ENCODE data around the gene SPAG4. TPM values are rescaled to one million over a fixed set of nuclear protein-coding genes. Genes with fewer than 3 reads are reported as not detected.
A peak's percentile ranks its signal among the peaks of the same experiment; 100 is the strongest.

SPAG4 gene
- total RNA-seq, 1 experiment from 2014 or later = 0.45 TPM

DNA sequence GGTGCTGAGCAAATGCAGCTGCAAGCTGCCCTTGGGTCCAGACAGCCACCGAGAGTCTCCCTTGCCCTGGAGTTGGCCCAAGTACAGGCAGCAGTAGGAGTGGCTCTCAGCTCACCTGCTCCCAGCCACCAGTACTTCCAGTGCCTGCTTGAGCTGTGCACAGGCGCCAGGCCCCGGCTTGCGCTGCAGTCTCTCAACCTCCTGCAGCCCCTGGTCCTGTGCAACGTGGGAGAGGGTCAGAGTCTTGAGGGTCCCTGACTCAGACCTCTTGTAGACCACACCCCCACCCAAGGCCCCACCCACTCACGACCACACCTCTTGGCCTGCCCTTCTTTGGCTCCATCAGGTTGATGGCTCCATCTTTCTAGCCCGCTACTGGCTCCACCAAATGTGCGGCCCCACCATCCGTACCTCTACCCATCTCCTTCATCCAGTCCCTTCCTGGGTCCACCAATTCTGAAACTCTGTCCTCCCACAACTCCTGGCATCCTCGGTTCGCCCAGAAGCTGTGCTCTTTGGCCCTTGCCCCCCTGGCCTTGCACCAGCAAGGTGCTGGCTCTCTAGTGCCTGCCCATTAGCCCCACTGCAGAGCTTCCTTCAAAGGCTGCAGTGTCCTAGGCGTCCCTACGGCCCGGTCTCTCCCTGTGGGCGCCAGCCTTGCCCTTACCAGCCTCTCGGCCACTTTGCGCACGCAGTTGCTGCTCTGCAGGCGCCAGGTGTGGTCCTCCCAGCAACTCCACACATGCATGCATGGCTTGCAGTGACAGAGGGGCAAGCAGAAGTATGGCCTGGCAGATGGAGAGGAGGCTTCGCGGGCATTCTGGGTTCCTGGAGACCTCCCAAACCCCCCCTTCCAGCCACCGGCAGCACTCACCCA lies 16.5 kb upstream of the SPAG4 start:
- no peak for DNase-seq (ENCODE audit: low spot score)

DNA sequence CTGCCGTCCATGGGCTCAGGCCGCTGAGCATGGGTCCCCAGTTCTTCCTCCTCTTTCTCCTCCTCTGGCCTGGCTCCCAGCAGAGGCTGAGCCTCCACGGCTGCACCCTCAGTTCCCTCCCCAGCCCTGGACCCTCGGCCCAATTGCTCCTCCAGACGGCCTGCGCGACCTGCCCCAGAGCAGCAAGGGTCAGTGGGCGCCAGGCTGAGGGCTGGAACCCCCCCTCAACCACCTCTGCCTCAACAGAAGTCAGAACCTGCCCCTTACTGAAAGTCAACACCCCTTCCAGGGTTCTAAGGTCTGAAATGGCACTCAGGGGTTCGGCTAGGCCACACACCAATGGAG lies 15.9 kb upstream of the SPAG4 start:
- DNase-seq (ENCODE audit: low spot score) = no peak

DNA sequence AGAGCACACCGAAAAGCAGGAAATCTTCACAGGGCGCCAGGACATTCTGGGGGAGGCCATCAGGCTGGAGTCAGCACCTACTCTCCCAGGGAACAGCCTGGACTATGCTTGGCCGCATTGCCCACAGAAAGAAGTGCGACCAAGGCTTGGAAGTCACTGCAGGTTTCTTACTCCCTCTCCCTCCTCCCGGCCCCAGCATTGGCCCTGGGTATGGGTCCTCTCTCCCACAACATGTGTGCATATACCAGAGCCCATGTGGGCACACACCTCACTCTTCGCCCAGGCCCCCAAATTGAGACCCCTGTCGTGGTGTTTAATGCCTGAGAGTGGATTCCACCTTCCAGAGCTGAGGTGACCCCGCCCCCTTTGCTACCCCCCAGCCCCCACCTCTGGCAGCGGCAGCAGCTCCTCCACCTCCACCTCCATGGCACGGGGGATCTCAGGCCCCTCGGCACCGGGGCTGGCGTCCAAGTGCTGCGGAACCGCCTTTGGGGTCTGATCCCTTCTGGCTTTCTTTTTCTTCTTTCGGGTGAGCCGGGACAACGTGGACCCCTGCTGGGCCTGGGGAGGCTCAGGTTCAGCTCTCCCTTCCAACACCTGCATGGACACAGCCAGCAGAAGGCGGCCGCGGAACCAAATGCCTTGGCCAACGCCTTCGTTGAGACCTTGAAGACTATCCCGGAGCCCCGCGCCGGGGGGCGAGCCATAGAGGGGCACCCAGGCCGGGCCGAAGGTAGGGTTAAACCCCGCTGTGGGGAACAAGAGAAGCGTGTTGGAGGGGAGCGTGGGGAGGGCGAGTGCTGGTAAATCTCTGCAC lies 15.2 kb upstream of the SPAG4 start:
- no peak for DNase-seq (ENCODE audit: low spot score)

DNA sequence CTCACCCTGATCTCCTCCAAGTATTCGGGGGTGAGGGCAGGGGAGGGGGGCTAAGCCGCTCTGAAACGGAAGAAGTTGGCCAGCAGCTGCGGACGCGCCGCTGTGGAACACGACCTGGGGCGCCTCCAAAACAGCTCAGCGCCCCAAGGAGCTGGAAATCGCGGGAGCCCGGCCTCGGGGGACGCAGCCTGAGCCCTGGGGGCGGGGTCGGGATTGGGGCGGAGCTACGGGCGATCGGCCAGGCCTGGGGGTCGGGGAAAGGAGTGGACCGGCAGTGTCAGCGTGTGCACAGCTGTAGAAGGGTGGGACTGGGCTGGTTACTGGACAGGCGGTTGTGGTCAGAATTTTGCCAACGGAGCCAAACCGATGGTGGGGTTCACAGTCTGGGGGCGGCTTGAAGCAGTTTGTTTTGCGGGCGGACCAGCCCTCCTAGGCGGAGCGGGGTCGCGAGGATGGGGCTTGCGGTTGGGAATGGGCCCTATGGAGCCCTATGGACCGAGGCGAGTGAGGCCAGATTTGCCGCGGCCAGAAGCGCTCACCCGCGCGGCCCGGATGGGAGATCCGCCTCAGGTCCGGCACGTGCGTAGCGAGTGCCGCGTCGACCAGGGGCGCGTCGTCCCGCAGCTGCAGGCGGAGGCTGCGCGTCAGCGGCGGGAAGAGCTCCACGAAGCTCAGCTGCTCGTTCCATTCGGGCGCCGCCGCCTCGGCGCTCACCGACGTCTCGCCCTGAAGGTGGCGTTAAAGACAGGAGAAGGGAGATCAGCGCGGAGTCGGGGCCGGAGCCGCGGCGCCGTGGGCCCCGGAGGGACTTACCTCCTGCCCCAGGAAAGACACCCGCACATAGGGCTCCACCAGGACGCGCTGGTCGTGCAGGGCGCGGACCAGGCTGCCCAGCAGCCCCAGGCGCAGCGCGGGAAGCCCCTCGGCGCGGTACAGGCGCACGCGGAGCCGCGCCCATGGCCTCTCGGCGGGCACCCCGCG lies 14.3 kb upstream of the SPAG4 start:
- DNase-seq (ENCODE audit: low spot score) = no peak

DNA sequence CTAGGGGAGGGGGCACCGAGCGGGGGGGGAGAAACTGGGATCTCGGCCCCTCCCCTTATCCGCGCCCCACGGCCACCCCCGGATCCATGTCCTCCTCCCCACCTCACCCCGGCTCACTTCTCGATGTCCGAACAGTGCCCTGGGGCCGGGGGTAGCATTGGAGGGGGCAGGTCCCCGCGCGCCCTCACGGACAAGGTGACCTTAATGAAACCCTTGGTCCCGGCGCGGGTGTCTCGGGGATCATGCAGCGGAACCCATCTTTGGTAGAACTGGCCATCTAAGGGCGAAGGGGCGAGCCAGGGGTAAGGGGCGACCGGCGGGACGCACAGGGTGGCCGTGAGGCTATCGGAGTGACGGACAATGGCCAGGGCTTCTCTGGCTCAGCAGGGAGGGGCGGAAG lies 13.6 kb upstream of the SPAG4 start:
- DNase-seq (ENCODE audit: low spot score) = no peak

DNA sequence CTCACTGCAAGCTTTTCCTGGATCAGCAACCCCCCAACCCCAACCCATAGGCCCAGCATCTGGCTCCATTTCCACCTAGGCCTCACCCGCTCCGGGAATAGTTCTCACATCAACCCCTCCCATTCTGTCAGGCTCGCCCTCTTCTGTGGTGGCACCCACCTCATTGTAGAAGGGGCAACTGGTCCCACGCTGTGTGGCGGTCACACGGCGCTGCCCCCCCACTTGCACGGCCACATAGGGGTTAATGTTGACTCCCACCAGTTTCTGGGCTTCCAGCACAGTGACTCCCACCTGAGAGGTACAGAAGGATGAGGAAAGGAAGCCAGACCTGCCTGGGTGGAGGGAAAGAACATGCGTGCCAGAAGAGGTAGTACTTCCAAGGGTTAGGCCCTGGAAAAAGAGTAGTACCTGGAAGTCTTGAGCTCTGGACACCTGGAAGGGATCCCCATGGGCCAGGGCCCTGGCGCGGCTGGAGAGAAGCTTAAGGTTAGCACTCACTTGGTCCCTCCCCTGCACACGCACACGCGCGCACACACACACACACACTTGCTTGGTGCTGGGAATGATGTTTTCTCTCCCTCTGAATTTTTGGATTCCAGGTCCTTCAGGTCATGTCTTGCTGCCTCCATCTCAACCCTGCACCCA lies 12.7 kb upstream of the SPAG4 start:
- no peak for DNase-seq (ENCODE audit: low spot score)

DNA sequence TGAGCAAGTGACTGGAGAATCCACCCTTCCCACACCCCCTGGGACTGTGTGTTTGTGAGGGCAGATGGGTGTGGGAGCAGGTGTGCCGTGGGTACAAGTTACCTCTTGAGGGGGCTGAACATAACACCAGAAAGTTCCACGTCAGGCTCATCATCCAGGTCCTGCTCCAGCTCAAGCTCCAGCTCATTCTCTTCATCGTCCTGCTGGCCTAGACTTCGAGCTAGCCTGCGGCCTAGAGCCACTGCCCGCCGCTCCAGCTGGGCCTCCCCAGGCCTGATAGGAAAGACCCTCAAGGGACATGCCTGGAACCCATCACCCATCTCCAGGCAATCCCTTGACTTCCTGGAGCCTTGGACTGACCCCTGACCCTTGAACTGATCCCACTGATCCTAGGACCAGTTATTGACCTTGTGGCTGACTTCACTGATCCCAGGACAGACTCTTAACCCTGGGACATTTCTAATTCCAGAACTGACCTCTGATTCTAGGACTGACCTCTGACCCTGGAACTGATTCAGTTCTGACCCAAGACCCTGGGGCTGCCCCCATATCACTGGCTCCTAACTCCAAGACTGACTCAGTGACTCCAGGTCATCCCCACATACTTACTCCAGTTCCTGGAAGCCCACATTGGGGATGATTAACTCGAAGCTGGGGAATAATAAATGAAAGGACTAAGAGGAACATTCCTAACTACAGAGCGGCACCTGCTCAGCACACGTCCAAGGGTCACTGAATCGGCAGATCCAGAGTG lies 11.8 kb upstream of the SPAG4 start:
- no peak for DNase-seq (ENCODE audit: low spot score)

DNA sequence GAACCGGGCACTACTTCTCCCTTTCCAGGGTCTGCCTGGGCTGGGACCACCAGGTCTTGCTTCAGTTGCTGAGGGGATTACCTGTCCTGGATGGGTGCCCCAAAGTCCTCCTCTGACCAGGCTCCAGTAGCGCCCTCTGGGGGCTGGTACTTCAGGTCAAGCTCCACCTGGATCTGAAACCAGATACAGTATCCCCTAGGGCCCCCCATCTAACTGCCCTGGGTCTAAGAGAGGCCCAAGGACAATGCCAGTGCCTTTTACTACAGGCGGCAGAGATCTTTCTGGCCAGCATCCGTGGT lies 11.2 kb upstream of the SPAG4 start:
- DNase-seq (ENCODE audit: low spot score) = no peak

DNA sequence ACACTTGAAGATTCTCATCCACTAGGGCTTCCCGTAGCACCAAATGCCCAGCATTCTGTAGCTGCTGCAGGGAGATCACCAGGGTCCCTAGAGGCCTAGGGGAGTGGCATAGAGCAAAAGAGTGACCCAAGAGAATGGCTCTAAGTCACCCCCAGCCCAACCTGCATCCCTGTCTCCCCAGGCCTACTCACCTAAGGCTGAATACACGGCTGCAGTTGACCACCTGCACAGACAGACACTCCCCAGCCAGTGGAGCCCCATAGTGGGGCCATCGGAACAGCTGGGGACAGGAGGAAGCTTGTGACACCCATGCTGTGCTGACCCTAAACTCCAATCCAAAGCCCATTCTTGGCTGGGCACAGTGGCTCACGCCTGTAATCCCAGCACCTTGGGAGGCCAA lies 9.5 kb upstream of the SPAG4 start:
- no peak for DNase-seq (ENCODE audit: low spot score)

DNA sequence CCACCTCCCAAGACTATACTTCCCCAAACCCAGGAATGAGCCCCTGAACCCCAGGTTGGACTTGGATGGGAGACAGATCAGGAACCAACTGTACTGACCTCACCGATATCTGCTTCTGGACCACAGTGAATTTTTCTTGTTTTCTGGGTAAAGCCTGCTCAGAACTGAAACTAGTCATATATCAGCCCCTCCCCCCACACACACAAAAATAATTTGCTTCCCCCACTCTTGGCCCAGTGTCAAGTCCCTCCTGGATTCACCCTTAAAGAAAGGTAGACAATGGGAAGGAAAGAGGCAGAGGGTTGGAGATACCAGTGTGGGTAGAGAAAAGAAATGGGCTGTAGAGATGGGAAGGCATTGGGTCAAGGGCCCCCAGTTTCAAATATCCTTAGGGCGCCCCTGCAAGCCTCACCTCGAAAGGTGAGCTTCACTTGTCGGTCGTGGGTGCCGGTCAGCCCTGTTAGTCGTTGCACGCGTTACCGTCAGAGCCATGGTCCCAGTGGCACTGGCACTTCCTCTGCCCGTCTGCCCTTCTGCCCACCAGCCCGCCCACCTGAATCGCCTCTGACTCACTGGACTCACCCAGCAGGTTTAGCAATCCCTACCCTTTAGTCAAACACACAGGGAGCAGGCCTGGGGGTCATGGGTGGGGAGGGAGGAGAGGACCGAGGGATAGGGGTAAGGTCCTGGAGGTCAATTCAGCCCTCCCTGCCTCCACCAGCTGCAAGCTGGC lies 8.5 kb upstream of the SPAG4 start:
- no peak for DNase-seq (ENCODE audit: low spot score)

DNA sequence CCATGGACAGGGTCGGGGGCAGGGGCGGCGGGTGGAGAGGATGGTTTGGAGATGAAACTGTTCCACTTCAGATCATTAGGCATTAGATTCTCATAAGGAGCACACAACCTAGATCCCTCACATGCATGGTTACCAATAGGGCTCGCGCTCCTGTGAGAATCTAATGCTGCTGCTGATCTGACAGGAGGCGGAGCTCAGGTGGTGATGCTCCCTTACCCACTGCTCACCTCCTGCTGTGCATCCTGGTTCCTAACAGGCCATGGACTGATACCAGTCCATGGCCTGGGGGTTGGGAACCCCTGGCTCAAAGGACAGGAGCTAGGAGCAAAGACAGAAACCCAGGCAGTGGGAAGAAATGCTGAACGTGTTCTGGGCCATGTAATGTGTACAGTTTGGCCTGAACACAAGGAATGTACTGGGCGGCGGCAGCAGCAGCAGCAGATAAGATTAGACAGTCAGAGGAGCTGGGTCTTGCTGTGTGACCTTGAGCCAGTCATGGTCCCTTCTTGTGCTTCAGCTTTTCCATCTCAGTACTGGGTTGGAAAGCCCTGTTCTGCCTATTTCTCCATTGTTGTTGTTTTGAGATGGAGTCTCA lies 4.7 kb upstream of the SPAG4 start:
- no peak for DNase-seq (ENCODE audit: low spot score)

DNA sequence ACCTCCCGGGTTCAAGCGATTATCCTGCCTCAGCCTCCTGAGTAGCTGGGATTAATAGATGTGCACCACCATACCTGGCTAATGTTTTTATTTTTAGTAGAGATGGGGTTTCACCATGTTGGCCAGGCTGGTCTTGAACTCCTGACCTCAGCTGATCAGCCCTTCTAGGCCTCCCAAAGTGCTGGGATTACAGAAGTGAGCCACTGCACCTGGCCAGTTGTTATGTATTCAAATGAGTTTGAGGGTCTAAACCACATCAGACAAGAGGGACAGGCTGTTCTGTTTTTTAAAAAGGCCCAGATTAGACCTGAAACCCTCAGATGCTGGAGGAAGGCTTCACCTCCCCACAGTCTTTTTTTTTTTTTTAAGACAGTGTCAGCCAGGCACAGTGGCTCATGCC lies 4.1 kb upstream of the SPAG4 start:
- DNase-seq (ENCODE audit: low spot score) = no peak

DNA sequence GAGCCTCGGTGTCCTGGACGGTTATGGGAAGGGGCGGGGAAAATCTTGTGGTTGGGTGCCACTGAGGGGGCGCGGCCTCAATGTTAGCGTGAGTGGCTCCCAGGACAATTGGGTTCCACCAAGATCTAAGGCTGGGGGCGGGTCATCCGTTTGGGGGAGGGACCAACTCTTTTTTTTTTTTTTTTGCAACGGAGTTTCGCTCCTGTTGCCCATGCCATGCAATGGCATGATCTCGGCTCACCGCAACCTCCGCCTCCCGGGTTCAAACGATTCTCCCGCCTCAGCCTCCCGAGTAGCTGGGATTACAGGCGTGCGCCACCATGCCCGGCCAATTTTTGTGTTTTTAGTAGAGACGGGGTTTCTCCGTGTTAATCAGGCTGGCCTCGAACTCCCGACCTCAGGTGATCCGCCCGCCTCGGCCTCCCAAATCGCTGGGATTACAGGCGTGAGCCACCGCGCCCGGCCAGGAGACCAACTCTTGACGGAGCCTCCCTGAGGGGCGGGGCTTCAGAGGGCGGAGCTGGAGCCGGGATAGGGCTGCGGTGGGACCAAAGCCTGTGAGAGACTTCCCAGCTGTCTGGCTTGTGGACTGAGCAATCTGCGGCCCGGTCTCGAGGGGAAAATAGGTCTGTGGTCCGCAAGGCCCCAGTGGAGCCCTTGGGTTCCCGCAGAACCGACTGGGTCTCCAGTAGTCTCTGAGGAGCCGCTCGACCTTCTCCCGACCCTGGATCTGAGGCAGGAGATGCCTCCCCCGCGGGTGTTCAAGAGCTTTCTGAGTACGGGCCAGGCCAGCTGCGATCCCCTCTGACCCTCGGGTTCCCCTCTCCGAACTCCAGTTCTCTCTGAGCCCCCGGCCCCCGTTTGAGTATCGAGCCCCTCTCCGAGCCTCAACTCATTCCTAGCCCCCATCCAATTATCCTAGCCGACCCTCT lies 1.1 kb downstream of the SPAG4 start:
- DNase-seq (ENCODE audit: low spot score) = peak; percentile 98

DNA sequence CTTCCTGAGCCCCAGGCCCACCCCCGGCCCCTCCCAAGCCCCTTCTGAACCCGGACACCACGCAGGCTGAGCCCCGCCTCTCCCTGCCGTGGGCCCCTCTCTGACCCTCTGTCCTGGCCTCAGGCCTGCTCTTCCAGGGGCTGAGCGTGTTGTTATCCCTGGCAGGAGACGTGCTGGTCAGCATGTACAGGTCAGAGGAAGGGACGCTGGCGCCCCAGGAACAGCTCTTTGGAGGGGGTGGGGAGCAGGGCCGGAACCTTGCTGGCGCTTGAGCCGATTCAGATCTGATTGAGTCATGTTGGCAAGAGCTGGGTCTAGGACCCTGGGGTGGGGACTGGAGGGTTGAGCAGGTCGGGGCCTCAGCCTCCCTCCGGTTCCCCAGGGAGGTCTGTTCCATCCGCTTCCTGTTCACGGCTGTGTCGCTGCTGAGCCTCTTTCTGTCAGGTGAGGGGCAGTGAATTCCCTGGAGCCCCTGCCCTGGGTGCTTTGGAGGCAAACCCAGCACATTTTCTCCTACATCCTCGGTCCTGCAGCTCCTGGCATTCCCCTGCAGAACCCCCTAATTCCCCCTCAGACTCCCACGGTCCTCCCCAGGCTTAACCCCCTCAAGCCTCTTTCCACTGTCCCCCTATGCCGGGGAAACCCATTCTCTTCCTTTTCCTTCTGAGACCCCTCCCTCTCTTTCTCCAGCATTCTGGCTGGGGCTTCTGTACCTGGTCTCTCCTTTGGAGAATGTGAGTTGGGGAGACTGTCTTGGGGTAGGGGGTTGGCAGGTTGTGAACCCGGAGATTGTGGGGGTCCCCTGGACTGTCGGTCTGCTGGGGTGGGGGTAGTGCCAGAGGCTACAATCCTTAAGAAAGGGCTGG lies 2.0 kb downstream of the SPAG4 start:
- DNase-seq (ENCODE audit: low spot score) = no peak

DNA sequence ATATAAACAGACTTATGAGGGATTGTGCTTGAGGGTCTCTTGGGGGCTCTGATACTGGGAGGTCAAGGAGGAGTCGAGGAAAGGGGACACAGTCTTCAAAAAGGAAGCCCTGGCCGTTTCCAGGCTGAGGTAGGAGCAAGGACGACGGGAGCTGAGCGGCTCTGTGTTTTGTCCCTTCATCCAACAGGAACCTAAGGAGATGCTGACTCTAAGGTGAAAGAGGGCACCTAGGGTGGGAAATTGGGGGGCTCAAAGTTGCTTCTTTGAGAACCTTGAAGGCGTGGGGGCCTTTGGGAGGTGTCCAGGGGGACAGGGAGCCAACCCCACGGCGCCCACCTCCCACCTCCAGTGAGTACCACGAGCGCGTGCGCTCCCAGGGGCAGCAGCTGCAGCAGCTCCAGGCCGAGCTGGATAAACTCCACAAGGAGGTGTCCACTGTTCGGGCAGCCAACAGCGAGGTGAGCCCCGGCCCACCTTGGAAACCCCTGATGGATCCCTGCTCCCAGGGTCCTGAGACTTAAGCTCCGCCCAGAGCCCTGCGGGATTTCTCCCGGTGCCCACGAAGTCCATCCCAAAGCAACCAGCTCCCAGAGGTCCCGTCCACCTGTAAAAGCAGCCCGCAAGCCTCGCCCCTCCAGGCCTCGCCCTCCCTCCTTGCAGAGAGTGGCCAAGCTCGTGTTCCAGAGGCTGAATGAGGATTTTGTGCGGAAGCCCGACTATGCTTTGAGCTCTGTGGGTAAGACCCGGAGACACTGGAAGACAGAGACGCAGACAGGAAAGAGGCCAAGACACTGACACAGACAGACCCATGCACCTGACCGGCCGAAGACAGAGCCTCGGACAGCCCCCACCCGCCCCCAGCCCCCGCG lies 2.9 kb downstream of the SPAG4 start:
- DNase-seq (ENCODE audit: low spot score) = no peak

DNA sequence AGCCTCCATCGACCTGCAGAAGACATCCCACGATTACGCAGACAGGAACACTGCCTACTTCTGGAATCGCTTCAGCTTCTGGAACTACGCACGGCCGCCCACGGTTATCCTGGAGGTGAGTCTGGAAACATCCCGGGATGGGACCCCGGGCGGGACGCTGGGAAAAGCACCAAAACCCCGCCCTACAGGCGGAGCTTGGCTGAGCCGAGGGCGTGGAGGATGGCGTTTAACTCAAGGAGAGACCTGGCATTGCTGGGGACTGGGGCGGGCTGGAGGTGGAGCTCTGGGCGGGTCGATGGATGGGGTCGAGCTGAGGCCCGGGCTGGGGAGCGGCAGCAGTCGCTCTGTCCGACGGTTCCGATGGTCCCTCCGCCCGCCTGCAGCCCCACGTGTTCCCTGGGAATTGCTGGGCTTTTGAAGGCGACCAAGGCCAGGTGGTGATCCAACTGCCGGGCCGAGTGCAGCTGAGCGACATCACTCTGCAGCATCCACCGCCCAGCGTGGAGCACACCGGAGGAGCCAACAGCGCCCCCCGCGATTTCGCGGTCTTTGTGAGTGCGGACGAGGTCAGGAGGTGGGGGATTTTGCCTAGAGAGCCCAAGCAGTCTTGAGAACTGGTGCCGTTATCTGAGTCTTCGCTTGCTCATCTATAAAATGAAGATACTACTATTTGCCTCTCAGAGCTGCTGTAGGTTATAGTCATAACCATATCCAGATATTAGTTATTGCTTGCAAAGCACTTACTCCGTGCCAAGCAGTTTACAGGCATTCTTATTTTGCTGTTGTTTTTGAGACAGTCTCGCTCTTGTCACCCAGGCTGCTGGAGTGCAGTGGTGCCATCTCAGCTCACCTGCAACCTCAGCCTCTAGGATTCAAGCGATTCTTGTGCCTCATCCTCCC lies 3.8 kb downstream of the SPAG4 start:
- peak; percentile 63 for DNase-seq (ENCODE audit: low spot score)
